ENCODE data around the gene GSKIP. TPM values are rescaled to one million over a fixed set of nuclear protein-coding genes. Genes with fewer than 3 reads are reported as not detected.

GSKIP gene
- total RNA-seq, 2 donors from 2014 or later, result 9.3 to 13.2 TPM

DNA sequence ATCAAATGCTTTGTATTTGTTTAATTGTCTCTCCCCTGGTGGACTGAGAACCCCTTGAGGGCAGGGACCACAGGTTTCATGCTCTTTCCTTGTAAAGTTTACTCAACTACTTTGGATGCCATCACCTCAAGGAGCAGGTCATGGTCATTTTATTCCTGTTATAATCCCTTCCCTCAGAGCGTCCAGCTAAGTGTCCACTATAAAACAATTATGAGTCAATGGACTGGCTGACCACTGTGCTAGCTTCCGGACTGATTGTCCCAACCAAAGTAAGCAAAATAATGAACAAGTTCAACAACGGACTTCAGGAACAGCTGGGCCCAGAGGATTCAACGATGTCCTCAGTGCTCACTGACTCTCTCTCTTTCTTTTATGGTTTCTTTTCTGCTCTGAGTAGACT is 46.8 kb downstream of the GSKIP start:
- Mint-ChIP-seq H3K27me3 (peaks cover 27% of the 10 kb centered on the region), H3K27ac (no peak overlapping the region), H3K4me3 (no peak overlapping the region), H3K4me1 (peaks cover 8% of the 10 kb centered on the region), H3K36me3 (ENCODE audit: low read depth) (no peaks in the 10 kb centered on the region)
- DNase-seq, result no peak
- ATAC-seq, result no peak
- no peaks in the 10 kb centered on the region for H3K9me3 ChIP-seq (ENCODE audit: control insufficient read depth, low read length, poor library complexity, severe bottlenecking)

DNA sequence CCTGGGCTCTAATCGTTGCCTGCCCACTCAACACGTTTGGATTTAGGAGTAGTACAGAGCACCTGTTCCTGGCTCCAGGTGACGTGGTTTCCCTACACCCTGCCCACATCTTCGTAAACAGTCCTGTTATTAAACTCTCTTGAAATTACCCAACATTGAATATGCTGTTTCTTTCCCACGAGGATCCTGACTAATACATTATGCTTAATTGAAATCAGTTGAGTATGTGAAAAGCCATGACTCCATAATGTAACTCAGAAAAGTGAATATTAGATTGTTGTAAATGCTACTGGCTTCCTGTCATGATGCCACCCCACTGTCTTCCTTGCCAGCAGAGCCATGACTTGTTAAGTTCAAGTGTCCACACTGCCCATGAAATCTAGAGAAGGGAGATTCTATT is 50.2 kb downstream of the GSKIP start:
- ATAC-seq (no peak), DNase-seq (no peak)
- Mint-ChIP-seq H3K27ac (no peak overlapping the region), H3K36me3 (ENCODE audit: low read depth) (no peaks in the 10 kb centered on the region), H3K27me3 (peaks cover 16% of the 10 kb centered on the region), H3K4me1 (peaks cover 12% of the 10 kb centered on the region), H3K4me3 (no peak overlapping the region)
- no peaks in the 10 kb centered on the region for H3K9me3 ChIP-seq (ENCODE audit: control insufficient read depth, low read length, poor library complexity, severe bottlenecking)

DNA sequence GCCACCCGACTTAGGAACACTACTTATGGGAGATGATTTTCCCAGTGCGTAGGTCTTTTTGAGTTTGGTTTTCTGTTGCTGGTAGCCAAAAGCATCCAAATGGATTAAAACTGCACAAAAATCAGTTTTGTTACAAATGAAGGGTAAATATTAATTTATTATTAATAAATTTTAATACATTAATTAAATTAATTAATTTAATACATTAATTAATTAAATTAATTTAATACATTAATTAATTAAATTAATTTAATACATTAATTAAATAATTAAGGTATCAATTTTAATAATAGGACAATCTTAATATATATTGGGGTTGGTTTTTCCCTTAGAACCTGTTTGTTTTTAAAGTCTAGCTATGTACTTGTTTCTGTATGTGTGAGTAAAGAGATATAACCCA is 52.2 kb downstream of the GSKIP start:
- DNase-seq, result no peak
- ATAC-seq, result no peak
- peaks cover 10% of the 10 kb centered on the region for H3K27me3 Mint-ChIP-seq
- H3K4me1 Mint-ChIP-seq, result peaks cover 9% of the 10 kb centered on the region
- no peak overlapping the region for H3K27ac Mint-ChIP-seq
- H3K9me3 ChIP-seq (ENCODE audit: control insufficient read depth, low read length, poor library complexity, severe bottlenecking), result no peaks in the 10 kb centered on the region
- H3K4me3 Mint-ChIP-seq, result no peak overlapping the region
- no peaks in the 10 kb centered on the region for H3K36me3 Mint-ChIP-seq (ENCODE audit: low read depth)

DNA sequence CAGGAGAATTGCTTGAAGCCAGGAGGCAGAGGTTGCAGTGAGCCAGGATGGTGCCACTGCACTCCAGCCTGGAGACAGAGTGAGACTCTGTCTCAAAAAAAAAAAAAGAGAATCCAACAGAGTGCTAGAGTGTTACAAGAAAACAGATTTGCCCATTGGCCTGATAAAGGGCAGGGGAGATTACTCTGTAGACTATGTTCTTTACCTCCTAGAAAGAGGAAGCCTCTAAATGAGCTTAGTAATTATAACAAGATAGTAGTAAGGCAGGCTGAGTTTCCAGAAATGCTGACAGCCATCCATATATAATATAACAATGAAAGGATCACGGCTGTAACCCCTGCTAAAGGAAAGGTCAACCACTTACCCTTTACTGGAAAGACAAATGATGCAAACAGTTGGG is 53.0 kb downstream of the GSKIP start:
- H3K36me3 Mint-ChIP-seq (ENCODE audit: low read depth), result no peaks in the 10 kb centered on the region
- H3K9me3 ChIP-seq (ENCODE audit: control insufficient read depth, low read length, poor library complexity, severe bottlenecking), result no peaks in the 10 kb centered on the region
- peaks cover 8% of the 10 kb centered on the region for H3K4me1 Mint-ChIP-seq
- no peak for ATAC-seq
- no peak overlapping the region for H3K4me3 Mint-ChIP-seq
- no peak overlapping the region for H3K27ac Mint-ChIP-seq
- DNase-seq, result no peak
- H3K27me3 Mint-ChIP-seq, result peaks cover 9% of the 10 kb centered on the region

GRCh38 chr14:96417254-96417653 is 53.9 kb downstream of the GSKIP start:
- DNase-seq (no peak), ATAC-seq (no peak)
- H3K9me3 ChIP-seq (ENCODE audit: control insufficient read depth, low read length, poor library complexity, severe bottlenecking), result no peaks in the 10 kb centered on the region
- H3K4me3 Mint-ChIP-seq, result no peak overlapping the region
- peaks cover 9% of the 10 kb centered on the region for H3K27me3 Mint-ChIP-seq
- H3K4me1 Mint-ChIP-seq, result peaks cover 8% of the 10 kb centered on the region
- no peaks in the 10 kb centered on the region for H3K36me3 Mint-ChIP-seq (ENCODE audit: low read depth)
- H3K27ac Mint-ChIP-seq, result peak overlapping the region; percentile 62

GRCh38 chr14:96418075-96418474 is 54.7 kb downstream of the GSKIP start:
- Mint-ChIP-seq H3K27me3 (peaks cover 8% of the 10 kb centered on the region), H3K36me3 (ENCODE audit: low read depth) (no peaks in the 10 kb centered on the region), H3K4me3 (no peak overlapping the region), H3K4me1 (peaks cover 5% of the 10 kb centered on the region), H3K27ac (no peak overlapping the region)
- no peaks in the 10 kb centered on the region for H3K9me3 ChIP-seq (ENCODE audit: control insufficient read depth, low read length, poor library complexity, severe bottlenecking)
- no peak for ATAC-seq
- no peak for DNase-seq

GRCh38 chr14:96421236-96421635 is 57.9 kb downstream of the GSKIP start:
- no peak for DNase-seq
- Mint-ChIP-seq H3K36me3 (ENCODE audit: low read depth) (peaks cover 2% of the 10 kb centered on the region), H3K4me1 (peaks cover 8% of the 10 kb centered on the region), H3K27me3 (peaks cover 8% of the 10 kb centered on the region), H3K27ac (no peak overlapping the region), H3K4me3 (no peak overlapping the region)
- ATAC-seq, result no peak
- no peaks in the 10 kb centered on the region for H3K9me3 ChIP-seq (ENCODE audit: control insufficient read depth, low read length, poor library complexity, severe bottlenecking)

GRCh38 chr14:96422992-96423391 is 59.7 kb downstream of the GSKIP start:
- Mint-ChIP-seq H3K27ac (no peak overlapping the region), H3K4me3 (peak overlapping the region; percentile 78), H3K4me1 (peaks cover 5% of the 10 kb centered on the region), H3K27me3 (peaks cover 17% of the 10 kb centered on the region), H3K36me3 (ENCODE audit: low read depth) (peaks cover 2% of the 10 kb centered on the region)
- H3K9me3 ChIP-seq (ENCODE audit: control insufficient read depth, low read length, poor library complexity, severe bottlenecking), result no peaks in the 10 kb centered on the region
- no peak for ATAC-seq
- no peak for DNase-seq

DNA sequence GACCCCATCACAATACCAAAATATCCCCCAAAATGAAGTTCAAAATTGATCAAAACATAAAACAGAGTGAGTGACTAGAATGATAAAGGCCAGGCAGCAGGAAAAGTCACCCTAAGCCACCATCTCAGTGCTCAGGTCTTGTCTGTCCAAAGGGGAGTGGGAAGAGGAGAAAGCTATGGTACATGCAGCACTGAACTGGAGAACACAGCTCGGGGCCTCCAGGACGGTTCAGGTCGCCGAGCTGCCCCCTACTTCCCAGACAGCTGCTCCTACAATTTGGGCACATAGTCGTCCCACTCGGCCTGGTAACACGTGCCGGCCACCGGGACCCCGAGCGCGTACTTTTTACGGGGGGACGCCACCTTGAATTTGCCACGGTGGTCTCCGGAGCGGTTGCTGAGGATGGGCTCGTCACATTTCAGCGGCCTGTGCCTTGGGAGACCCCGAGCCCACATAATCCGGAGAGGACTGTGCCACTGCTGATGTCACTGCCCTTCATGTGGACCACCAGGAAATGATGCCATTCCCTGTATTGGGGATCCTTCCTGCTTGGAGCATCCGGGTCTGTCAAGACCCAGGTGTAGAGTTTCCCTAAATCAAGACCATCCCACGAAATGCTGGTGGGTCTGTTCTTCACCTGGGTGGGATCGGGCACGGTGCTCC is 60.3 kb downstream of the GSKIP start:
- H3K36me3 Mint-ChIP-seq (ENCODE audit: low read depth), result peaks cover 2% of the 10 kb centered on the region
- no peaks in the 10 kb centered on the region for H3K9me3 ChIP-seq (ENCODE audit: control insufficient read depth, low read length, poor library complexity, severe bottlenecking)
- ATAC-seq (no peak), DNase-seq (no peak)
- peak overlapping the region; percentile 83 for H3K4me3 Mint-ChIP-seq
- H3K4me1 Mint-ChIP-seq, result peaks cover 5% of the 10 kb centered on the region
- H3K27me3 Mint-ChIP-seq, result peaks cover 17% of the 10 kb centered on the region
- H3K27ac Mint-ChIP-seq, result no peak overlapping the region

GRCh38 chr14:96424109-96424989 is 61.0 kb downstream of the GSKIP start:
- peak overlapping the region; percentile 83 for H3K4me3 Mint-ChIP-seq
- peaks cover 2% of the 10 kb centered on the region for H3K36me3 Mint-ChIP-seq (ENCODE audit: low read depth)
- H3K4me1 Mint-ChIP-seq, result peaks cover 5% of the 10 kb centered on the region
- ATAC-seq (peak; percentile 85), DNase-seq (peak in 1 of 3 donors; percentile 10)
- H3K27ac Mint-ChIP-seq, result no peak overlapping the region
- peaks cover 17% of the 10 kb centered on the region for H3K27me3 Mint-ChIP-seq
- no peaks in the 10 kb centered on the region for H3K9me3 ChIP-seq (ENCODE audit: control insufficient read depth, low read length, poor library complexity, severe bottlenecking)

GRCh38 chr14:96434040-96434439 is 70.7 kb downstream of the GSKIP start:
- Mint-ChIP-seq H3K4me3 (no peak overlapping the region), H3K36me3 (ENCODE audit: low read depth) (peaks cover 15% of the 10 kb centered on the region), H3K27me3 (peaks cover 50% of the 10 kb centered on the region), H3K4me1 (peaks cover 5% of the 10 kb centered on the region), H3K27ac (no peak overlapping the region)
- ATAC-seq, result no peak
- DNase-seq, result no peak
- no peaks in the 10 kb centered on the region for H3K9me3 ChIP-seq (ENCODE audit: control insufficient read depth, low read length, poor library complexity, severe bottlenecking)

Measured in T-helper 17 cell (primary cell).